NCI-H128 (cell line): ENCODE measurements around the gene CFAP141.
A peak's percentile ranks its signal among the peaks of the same experiment; 100 is the strongest.
"Not testable (repeated sequence)": the region's sequence is repeated elsewhere in the genome, so short reads cannot be mapped to it uniquely, and the experiment has no call there.

Experiments used
- DNase-seq: peaks from one replicate; lab custom pipeline; 2025; ENCODE audit not compliant: unreplicated experiment; lab: John Stamatoyannopoulos, UW

Gene CFAP141

GRCh38 chr1:154206196-154206595, at the start of gene CFAP141:
Gene CFAP141, minus strand, starts transcription at chr1:154206333. Its CDS starts 26 bp downstream, at chr1:154206307.
- DNase-seq = no peak

GRCh38 chr1:154253671-154254070, 47.5 kb upstream of the CFAP141 start:
- no peak for DNase-seq

GRCh38 chr1:154241703-154242351, 35.7 kb upstream of the CFAP141 start:
- DNase-seq = no peak

- DNase-seq = no peak
Measured at GRCh38 chr1:154240294-154240833, 34.2 kb upstream of the CFAP141 start.

GRCh38 chr1:154239491-154239890, 33.4 kb upstream of the CFAP141 start:
- no peak for DNase-seq

GRCh38 chr1:154237880-154238506, 31.9 kb upstream of the CFAP141 start:
- DNase-seq = no peak

- DNase-seq = no peak
Measured at GRCh38 chr1:154237435-154237834, 31.3 kb upstream of the CFAP141 start.

- no peak for DNase-seq
Measured at GRCh38 chr1:154236855-154237254, 30.7 kb upstream of the CFAP141 start.

- DNase-seq = not testable (repeated sequence)
Measured at GRCh38 chr1:154233127-154233526, 27.0 kb upstream of the CFAP141 start.

- DNase-seq = not testable (repeated sequence)
Measured at GRCh38 chr1:154231112-154231511, 25.0 kb upstream of the CFAP141 start.

GRCh38 chr1:154225370-154225769, 19.2 kb upstream of the CFAP141 start:
- no peak for DNase-seq

- DNase-seq = no peak
Measured at GRCh38 chr1:154223621-154224020, 17.5 kb upstream of the CFAP141 start.

GRCh38 chr1:154222918-154223317, 16.8 kb upstream of the CFAP141 start:
- DNase-seq = no peak

- no peak for DNase-seq
Measured at GRCh38 chr1:154222518-154222917, 16.4 kb upstream of the CFAP141 start.

GRCh38 chr1:154221278-154222001, 15.3 kb upstream of the CFAP141 start:
- DNase-seq = no peak

GRCh38 chr1:154220970-154221277, 14.8 kb upstream of the CFAP141 start:
- no peak for DNase-seq

GRCh38 chr1:154220071-154220969, 14.2 kb upstream of the CFAP141 start, which contains the start of gene UBAP2L:
Gene UBAP2L, plus strand, starts transcription at chr1:154220955. Its CDS starts 4,169 bp downstream, at chr1:154225124.
- peak; percentile 98 for DNase-seq

- no peak for DNase-seq
Measured at GRCh38 chr1:154219541-154219940, 13.4 kb upstream of the CFAP141 start.

GRCh38 chr1:154218545-154218944, 12.4 kb upstream of the CFAP141 start:
- DNase-seq = no peak

- no peak for DNase-seq
Measured at GRCh38 chr1:154213274-154213673, 7.1 kb upstream of the CFAP141 start.

GRCh38 chr1:154212083-154212482, 6.0 kb upstream of the CFAP141 start:
- no peak for DNase-seq
